Measurements from ENCODE around the gene ZNF280D.

- TF ChIP-seq ARNTL (CRISPR knock-in tag; IDR thresholded peaks at IDR 0.05; ENCODE audit: borderline replicate concordance, low read depth), result no peak
- no peak for TF ChIP-seq PPARA (CRISPR knock-in tag; IDR thresholded peaks at IDR 0.05; ENCODE audit: borderline replicate concordance)
- TF ChIP-seq CSDC2 (CRISPR knock-in tag; IDR thresholded peaks at IDR 0.05), result no peak
- no peak for TF ChIP-seq BACH2 (CRISPR knock-in tag; IDR thresholded peaks at IDR 0.05; ENCODE audit: borderline replicate concordance)
Observed at GRCh38 chr15:56739474-56739873, 6.2 kb upstream of the ZNF280D start.
